GM23248 (cell line): ENCODE measurements around the gene SLC22A5.

Experiments used
- EZH2 ChIP-seq: fragments of 200-600 bp; sonication (generic); IDR thresholded peaks from 2 replicates; pipeline ENCODE4 v1.6.1; 2018; ENCODE audit warnings: antibody characterized with exemption, mild to moderate bottlenecking; ENCODE audit not compliant: insufficient read depth, poor library complexity, severe bottlenecking
- EZH2phosphoT487 ChIP-seq: fragments of 200-600 bp; sonication (generic); IDR thresholded peaks from 2 replicates; pipeline ENCODE4 v1.6.1; 2018; ENCODE audit warnings: antibody characterized with exemption, moderate library complexity, mild to moderate bottlenecking, low read depth; ENCODE audit not compliant: insufficient read depth

DNA sequence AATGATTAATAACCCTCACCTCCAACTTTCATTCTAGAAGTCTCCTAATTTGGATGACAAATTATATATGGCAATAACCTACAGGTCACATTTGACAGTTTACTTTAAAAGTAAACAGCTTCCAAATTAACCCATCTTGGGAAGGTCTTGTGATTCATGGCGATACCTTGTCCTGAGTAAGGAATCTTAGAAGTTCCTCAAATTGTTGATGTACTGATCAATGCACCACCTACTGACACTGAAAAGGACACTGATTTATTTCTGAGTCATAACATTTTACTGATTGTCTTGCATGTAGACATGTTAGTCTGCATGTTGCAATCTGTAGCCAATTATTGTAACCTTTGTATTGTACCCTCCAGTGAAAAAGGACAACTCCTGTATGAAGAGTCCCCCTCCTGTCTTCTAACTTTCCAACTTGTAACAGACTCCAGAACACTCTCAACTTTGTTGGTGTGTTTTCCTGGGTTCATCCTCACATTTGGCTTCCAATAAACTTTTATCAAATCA, 16.0 kb upstream of the SLC22A5 start:
- TF ChIP-seq EZH2 (no peak), EZH2phosphoT487 (no peak)
